ENCODE measurements around the gene SPRR2D.
"Not testable (repeated sequence)": the region's sequence is repeated elsewhere in the genome, so short reads cannot be mapped to it uniquely, and the experiment has no call there.

Gene SPRR2D

DNA sequence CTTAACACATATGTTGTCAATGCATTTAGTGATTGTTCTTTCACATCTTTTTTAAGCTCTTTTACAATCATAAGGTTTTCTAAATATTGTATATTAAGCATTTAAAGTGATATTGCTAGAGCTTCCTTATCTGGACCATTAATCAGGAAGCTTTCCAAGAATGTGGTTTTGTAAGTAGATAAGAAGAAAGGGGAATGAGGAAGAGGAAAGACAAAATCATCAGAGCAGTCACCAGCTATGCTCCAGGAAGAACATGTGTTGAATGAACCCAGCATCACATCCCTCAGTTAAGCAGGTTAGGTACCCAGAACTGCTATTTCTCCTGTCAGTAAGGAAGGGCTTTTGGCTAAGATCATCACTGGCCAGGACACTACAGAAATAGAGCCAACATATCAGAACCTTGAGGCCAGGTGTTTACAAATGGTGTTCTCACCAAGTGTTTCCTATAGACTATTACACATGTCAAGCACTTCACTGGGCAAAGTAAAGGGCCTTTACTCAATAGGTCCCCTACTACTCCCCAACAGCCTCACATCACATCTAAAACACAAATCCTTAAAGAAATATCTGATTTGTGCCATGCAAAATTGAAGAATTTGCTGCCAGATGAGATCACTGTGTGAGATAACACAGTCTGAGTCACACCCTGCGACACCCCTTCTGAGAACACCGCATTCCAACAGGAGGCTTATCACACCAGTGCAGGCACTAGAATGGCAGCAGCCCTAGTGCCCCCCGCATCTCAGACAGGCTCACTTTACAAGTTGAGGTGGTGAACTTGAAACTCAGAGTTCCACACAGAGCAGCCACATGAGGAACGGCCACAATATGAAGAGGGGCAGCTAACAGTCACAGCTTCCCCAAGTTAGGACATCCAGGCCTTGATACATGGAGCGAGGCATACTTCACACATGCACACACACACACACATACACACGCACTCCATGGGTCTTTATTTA is 18.2 kb upstream of the SPRR2D start:
- DNase-seq (ENCODE audit: low spot score): no peak
- H3K4me3 ChIP-seq: no peak overlapping the region
- H3K27ac ChIP-seq: no peak overlapping the region
- TF ChIP-seq CTCF (IDR thresholded peaks at IDR 0.05): no peak

GRCh38 chr1:153058154-153058553 is 17.2 kb upstream of the SPRR2D start:
- no peak overlapping the region for H3K27ac ChIP-seq
- no peak for DNase-seq (ENCODE audit: low spot score)
- H3K4me3 ChIP-seq: no peak overlapping the region
- TF ChIP-seq CTCF (IDR thresholded peaks at IDR 0.05): no peak

- DNase-seq (ENCODE audit: low spot score): no peak
- TF ChIP-seq CTCF (IDR thresholded peaks at IDR 0.05): no peak
These were observed 16.5 kb upstream of the SPRR2D start, which contains the start of gene SPRR2A for GRCh38 chr1:153057375-153057774. Gene SPRR2A (minus strand): TSS chr1:153057512. CDS start chr1:153056735, 777 bp downstream.

GRCh38 chr1:153056111-153056510 is 15.2 kb upstream of the SPRR2D start:
- DNase-seq (ENCODE audit: low spot score); H3K27ac ChIP-seq; H3K4me3 ChIP-seq: not testable (repeated sequence)

More at GRCh38 chr1:153057375-153057774, 16.5 kb upstream of the SPRR2D start, which contains the start of gene SPRR2A:
- Histone ChIP-seq H3K4me3 (no peak within 1 kb of the TSS), H3K27ac (no peak within 1 kb of the TSS)

DNA sequence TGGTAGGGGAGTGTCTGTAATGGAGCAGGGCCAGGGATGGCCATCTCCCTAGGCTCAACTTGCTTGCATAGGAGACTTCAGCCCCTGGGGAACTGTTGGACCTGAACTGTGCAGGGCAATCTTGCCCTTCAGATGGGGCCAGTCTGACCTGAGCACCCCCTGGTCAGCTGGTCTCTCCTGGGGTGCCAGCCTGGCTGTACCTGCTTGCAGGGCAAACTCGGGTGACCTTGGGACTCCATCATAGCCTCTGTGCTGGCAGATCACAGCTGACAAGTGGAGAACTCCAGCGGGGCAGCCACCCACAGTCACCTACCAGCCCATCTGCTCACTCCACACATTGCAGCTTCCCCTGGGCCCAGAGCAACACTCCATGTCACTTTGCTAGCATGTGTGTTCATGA is 8.3 kb upstream of the SPRR2D start:
- Histone ChIP-seq H3K4me3 (no peak overlapping the region), H3K27ac (no peak overlapping the region)
- no peak for DNase-seq (ENCODE audit: low spot score)
- no peak for TF ChIP-seq CTCF (IDR thresholded peaks at IDR 0.05)

DNA sequence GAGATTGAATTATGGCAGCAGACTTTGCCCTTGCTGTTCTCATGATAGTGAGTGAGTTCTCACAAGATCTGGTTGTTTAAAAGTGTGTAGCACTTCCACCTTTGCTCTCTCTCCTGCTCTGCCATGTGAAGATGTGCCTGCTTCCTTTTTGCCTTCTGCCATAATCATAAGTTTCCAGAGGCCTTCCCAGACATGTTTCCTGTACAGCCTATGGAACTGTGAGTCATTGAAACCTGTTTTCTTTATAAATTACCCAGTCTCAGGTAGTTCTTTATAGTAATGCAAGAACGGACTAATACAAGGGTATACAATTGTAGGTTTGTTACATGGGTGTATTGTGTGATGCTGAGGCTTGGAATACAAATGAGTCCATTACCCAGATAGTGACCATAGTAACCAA is 5.7 kb downstream of the SPRR2D start:
- TF ChIP-seq CTCF (IDR thresholded peaks at IDR 0.05): no peak
- Histone ChIP-seq H3K27ac (no peak overlapping the region), H3K4me3 (no peak overlapping the region)
- DNase-seq (ENCODE audit: low spot score): no peak

- no peak for DNase-seq (ENCODE audit: low spot score)
- H3K27ac ChIP-seq: no peak overlapping the region
- H3K4me3 ChIP-seq: no peak overlapping the region
- no peak for TF ChIP-seq CTCF (IDR thresholded peaks at IDR 0.05)
These were observed 8.1 kb downstream of the SPRR2D start for GRCh38 chr1:153032677-153033308.
